NCI-H1105 treated with DMSO at 0.1 percent for 48 hours (cell line): ENCODE results near the gene STON2.
"Not testable (repeated sequence)": the region's sequence is repeated elsewhere in the genome, so short reads cannot be mapped to it uniquely, and the experiment has no call there.

Experiments
- DNase-seq: peaks from one replicate; lab custom pipeline; 2025; lab: John Stamatoyannopoulos, UW

The STON2 gene

DNA sequence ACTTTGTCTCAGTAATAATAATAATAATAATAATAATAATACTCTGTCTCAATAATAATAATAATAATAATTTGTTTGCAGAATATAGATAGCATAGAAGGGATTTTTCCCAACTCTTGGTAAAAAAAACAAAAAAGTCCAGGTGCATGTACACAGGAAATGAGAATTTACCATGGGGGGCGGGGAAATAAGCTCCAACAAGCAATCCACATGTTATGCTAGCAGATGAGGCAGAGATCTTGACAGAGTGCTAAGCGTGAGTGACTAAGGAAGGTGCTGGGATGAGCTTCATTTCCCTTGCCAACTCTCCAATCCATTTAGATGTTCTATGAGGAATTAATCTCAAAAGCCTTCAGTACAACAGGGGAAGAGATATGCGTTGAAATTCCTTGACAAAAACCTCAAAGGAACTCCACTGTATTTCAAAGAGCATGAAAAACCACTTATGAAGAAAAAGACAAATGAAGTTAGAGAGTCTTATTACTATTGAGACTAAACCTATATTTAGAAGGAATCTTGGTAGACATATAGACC lies 134.4 kb downstream of the STON2 start:
- DNase-seq: no peak

DNA sequence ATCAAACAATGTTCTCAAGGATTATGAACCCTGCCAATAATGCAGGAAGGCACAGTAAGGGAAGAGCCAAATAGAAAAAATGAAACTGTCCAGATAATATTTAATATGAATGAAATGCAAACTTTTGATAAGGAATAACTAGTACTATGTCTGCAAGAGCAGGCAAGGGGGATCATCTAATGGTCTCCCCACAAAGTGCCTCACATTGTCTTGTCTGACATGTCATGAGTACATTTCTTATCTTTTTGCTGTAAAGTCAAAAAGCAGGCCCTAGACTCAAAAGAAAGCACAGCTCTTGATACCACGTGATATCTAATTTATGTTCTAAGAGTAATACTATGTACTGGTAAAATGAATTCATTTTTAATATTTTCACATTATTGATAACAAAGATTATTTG lies 135.5 kb downstream of the STON2 start:
- no peak for DNase-seq

DNA sequence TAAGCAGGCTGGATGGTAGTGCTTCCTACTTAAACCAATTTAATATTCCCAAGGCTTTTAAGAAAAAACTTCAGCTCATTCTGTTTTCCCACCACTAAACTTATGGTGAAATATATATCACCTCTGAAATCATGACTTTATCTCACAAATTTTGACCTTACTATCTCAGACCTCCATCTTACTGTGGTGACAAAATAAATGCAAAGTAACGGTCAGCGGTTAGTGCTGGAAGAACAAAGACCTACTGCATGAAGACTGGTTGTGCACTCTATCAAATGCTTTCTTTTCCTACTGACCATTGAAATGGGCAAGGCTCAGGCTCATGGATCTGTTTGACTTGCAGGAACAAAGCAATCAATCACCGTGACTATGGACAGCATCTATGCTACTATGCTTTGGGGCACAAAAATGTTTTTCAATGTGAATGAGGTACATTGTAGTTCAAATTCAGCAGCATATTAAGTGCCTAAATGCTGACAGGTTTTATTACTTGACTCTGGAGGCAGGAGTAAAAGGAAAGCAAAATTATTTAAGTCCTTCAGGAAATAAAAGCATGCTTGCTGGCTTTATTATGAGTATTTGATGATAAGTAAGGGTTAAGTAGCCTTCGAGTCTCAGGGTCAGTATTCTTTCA lies 136.2 kb downstream of the STON2 start:
- no peak for DNase-seq

DNA sequence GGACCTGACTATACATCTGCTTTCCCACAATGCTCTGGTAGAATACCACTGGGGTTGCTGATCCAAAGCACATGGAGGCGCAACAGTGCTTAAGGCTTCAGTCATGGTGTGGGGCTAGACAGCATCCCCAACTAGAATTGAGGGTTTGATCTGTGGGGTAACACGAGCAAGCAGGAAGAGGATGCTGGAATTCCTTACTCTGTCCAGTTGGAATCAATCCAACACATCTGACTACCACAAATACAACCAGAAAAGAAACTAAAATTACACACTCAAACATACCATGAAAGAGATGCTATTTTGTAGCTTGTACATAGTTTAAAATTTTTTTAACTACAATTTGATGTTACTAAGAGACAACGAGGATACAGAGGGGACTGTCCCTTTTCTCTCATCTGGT lies 138.9 kb downstream of the STON2 start:
- DNase-seq: no peak

DNA sequence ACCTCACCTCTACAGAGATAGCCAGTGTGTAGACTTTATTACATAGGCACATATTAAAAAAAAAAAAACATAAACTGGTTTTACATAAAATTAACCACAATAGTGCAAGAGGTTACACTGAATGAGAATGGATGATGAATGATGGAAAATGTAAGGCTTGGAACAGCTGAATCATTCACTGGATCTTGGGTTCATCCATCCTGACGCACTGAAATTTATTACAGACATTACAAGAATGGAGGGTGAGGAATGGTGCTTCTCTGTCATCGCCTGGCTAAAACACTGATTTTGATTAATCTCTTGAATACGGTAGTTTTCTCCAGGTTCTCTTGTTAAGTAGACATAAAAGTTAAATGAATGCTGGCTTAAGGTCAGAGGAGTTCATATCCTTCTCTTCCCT lies 139.4 kb downstream of the STON2 start:
- DNase-seq: no peak

DNA sequence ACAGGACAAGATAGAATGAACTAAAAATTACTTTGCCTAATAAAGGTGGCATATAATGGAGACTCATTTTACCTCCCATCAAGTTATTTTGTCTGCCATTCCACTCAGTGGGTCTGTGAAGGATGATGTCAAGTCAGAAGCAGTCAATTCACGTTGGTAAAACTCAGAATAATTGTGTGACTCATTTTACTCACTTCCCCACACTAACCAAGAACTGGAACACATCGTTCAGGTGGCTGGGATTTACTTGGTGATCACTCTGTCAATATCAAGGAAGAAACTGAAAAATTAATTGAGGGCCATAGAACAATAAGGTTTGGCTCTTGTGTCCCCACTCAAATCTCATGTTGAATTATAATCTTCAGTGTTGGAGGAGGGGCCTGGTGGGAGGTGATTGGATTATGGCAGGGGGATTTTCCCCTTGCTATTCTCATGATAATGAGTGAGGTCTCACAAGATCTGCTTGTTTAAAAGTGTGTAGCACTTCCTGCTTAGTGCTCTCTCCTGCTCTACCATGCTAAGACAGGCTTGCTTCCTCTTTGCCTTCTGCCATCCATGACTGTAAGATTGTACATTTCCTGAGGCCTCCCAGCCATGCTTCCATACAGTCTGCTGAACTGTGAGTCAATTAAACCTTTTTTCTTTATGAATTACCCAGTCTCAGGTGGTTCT lies 143.7 kb downstream of the STON2 start:
- no peak for DNase-seq

DNA sequence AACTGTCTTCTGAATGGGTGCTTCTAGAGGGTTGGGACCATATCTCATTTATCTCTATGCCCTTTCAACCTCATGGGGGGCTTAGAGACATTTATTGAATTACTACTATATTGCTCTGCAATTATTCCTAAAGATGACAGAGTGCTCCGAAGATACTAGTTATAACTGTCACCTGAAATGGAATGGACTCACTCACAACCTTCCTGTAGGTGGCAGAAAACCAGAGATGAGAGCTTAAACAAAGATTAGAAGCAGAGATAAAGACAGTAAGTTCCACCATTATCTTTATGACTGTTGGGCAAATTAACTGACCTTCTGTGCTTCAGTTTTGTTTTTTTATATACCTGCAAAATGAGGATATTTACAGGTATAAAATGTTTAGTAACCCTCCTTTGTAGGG lies 147.8 kb downstream of the STON2 start:
- DNase-seq: no peak

DNA sequence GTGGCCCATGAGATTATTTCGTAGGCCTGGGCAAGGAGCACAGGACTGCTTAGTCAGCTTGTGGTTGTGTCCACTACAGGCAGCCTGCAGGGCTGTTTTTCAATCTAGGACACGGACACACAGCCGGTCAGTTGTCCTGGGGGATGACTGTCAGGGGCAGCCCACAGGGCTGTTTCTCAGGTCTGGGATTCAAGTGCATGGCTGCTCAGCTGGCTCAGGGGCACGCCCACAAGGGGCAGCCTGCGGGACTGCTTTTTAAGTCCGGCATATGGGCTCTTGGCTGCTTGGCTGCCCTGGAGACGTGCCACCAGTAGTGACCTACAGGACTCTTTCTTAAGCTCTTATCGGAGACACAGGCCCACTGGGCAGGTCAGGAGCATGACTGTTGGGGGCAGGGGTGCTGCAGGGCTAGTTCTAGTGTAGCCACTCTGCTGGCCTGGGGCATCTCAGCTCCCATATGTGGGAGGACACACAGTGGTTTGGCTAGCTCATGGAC lies 152.8 kb downstream of the STON2 start:
- DNase-seq: no peak

DNA sequence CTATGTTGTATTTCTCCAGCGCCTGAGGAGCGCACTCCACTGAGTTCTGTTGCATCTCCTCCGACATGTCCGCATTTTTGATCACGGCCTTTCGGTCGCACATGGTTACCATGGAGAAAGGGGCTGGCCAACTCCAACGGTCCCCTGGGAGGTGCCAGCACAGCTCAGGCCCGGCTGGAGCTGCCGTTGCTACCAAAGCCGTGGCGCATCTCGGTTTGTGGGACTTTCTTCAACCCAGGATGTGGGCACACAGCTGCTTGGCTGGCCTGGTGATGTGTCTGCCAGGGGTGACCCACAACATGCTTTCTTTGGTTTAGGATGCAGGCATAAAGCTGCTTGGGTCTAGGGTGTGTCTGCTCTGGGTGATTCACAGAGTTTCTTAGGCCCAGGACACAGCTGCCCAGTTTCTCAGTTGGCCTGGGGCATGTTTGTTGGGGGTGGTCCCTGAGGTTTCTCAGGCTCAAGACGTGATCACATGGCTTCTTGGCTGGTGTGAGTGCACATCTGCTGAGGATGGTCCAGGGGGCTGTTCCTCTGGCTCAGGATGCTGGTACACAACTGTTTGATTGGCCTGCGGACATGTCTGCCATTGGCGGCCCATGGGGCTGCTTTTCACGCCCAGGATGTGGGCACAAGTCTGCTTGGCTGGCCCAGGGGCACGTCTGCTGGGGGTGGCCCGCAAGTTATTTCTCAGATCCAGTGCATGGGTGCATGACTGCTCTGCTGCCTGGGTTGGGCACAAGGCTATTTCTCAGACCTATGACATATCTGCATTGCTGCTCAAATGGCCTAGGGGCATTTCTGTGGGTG lies 153.5 kb downstream of the STON2 start:
- DNase-seq: no peak

DNA sequence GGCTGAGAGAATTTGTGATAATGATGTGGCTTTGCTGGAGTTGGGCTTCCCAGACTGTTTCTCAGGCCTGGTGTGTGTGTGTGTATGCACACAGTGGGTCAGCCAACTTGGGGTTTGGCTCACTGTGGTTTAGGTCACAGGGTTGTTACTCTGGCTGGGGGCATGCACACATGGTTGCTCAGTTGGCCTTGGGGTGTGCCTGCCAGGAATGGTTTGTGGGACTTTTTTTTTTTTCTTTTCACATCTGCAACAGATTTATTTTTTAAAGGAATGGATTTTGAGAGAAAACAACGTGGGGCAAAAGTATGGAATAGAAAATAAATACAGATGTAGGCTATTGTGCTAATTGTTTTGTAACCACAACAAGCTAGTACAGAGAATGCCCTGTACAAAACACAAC lies 154.4 kb downstream of the STON2 start:
- DNase-seq: no peak

DNA sequence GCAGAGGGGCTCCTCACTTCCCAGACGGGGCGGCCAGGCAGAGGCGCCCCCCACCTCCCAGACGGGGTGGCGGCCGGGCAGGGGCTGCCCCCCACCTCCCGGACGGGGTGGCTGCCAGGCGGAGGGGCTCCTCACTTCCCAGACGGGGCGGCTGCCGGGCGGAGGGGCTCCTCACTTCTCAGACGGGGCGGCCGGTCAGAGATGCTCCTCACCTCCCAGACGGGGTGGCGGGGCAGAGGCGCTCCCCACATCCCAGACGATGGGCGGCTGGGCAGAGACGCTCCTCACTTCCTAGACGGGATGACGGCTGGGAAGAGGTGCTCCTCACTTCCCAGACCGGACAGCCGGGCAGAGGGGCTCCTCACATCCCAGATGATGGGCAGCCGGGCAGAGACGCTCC lies 155.7 kb downstream of the STON2 start:
- not testable (repeated sequence) for DNase-seq

DNA sequence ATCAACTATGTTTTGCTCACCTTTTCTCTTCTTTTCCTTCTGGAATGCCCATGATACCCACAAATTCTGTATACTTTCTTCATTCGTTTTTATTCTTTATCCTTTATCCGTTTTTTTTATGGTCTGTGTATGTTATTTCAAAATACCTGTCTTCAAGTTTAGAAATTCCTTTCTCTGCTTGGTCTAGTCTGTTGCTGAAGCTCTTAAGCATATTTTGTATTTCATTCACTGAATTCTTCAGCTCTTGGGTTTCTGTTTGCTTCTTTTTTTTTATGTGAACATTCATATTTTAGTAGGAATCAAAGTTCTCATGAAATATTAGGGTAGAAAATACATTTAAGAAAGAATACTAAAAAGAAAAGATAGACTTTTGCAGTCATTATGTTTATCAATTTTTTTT lies 156.6 kb downstream of the STON2 start:
- DNase-seq: no peak

DNA sequence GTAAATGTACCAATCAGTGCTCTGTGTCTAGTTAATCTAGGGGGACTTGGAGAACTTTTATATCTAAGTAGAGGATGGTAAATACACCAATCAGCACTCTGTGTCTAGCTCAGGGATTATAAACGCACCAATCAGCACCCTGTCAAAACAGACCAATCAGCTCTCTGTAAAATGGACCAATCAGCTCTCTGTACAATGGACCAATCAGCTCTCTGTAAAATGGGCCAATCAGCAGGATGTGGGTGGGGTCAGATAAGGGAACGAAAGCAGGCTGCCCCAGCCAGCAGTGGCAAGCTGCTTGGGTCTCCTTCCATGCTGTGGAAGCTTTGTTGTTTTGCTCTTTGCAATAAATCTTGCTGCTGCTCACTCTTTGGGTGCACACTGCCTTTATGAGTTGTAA lies 163.3 kb downstream of the STON2 start:
- not testable (repeated sequence) for DNase-seq

DNA sequence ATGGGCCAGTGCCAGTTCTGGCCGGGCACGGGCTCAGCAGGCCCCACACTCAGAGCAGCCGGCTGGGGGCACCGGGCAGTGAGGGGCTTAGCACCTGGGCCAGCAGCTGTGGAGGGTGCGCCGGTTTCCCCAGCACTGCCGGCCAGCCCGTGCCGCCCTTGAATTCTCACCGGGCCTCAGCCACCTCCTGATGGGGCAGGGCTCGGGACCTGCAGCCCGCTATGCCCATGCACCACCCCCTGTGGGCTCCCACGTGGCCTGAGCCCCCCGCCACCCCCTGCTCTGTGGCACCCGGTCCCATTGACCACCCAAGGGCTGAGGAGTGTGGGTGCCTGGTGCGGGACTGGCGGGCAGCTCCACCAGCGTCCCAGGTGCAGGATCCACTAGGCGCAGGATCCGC lies 164.0 kb downstream of the STON2 start:
- DNase-seq: no peak

DNA sequence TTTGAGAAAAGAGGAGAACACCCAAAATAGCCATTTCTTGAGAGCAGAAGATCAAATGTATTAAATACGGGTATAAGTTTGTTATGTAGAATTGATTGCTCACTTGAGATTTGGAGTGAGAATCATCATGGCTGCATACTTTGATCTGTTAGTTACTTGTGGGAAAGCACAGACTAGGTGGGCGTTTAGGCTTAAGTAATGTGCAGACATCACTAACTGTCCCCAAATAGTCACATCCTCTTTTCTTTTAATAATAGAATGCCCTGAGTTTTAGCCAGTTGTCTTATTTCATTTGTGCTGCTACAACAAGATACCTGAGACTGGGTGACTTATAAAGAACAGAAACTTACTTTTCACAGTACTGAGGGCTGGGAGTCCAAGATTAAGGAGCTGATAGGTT lies 165.0 kb downstream of the STON2 start:
- DNase-seq: no peak

DNA sequence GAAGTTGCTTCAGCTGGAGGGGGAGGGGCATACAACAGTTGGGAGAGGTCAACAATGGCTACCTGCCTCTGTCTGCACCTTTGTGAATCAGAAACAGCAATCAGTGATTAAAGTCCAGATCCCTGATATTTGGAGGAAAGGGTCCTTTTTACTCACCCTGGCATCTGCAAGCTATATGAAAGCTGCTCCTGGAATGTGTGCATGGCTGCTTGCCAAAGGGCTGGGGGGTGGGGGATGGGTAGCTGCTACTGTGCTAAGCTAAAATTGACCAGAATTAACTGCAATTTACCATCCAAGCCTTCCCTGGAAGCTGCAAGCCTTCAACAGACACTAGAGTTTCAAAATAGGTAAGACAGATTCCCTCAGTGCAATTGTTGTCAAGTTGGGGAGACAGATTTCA lies 165.8 kb downstream of the STON2 start:
- DNase-seq: peak; percentile 21

DNA sequence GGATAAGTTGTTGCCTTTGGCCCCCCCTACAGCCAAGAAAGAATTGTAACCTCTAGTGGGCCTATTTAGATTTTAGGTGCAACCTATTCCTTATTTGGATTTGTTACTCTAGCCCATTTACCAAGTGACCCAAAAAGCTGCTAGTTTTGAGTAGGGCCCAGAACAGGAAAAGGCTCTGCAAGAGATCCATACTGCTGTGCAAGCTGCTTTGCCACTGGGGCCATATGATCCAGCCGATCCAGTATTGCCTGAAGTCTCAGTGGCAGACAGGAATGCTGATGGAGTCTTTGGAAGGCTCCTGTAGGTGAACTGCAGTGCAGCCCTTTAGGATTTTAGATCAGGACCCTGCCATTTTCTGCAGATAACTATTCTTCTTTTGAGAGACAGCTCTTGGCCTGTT lies 166.5 kb downstream of the STON2 start:
- no peak for DNase-seq

DNA sequence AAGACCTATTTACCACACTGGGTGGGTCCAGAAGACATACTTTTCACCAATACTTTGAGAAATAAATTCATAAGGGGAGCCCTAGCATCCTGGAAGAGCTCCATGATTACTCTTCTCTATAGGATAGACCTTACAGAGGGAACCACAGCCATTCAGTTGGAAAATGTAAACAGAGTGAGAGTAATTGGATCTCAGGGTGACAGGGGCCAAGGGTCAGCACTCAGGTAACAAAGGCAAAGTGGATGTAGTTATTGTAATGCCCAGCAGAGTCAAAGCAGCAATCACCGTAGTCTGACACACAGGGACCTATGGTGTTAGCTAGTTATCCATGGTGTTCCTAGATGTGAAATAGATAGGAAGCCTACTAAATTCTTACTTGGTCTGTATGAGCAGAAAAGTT lies 168.6 kb downstream of the STON2 start:
- DNase-seq: no peak

DNA sequence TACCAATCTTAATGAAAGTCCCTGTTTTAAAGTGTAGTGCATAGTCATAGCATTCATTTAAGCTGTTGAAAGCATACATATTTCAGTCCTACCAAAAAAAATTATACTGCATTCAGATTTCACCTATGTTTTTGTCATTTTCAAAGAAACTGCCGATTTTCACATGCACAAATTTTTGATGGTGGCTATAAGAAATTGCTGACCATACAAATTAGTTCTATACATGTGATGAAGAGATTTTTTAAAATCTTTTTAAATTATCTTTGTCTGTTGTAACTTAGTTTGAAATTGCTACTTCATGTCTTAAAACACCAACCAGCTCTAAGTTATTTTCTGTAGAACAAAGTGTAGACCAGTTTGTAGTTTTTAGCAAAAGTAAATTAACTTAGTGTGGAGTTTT lies 175.9 kb downstream of the STON2 start:
- DNase-seq: no peak

DNA sequence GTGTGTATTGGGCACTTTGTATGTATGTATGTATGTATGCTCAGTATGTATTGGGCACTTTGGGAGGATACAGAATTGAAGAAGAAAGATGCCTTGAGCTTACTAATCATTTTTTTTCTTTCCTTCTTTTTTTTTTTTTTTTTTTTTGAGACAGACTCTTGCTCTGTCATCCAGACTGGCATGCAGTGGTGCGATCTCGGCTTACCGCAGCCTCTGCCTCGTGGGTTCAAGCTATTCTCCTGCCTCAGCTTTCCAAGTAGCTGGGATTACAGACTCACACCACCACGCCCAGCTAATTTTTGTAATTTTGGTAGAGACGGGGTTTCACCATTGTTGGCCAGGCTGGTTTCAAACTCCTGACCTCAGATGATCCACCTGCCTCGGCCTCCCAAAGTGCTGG lies 176.3 kb downstream of the STON2 start:
- DNase-seq: not testable (repeated sequence)

DNA sequence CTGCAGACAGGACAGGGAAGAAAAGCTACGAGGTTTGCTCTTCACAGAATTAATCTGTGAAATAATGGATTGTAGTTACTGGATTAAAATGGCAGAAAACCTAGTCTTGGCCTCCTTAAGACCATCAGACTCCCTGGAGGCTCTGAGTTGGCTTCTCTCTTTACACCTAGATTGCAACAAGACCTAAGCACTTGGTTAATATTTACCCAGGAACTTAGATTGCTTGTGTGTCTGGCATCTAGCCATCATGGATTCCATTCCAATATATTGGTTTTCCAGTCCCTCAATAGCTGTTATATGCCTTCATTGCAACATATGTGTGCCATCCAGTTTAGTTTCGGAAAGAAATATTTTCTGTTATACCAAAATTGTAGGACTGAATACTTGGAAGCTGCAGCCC lies 177.4 kb downstream of the STON2 start:
- DNase-seq: no peak

DNA sequence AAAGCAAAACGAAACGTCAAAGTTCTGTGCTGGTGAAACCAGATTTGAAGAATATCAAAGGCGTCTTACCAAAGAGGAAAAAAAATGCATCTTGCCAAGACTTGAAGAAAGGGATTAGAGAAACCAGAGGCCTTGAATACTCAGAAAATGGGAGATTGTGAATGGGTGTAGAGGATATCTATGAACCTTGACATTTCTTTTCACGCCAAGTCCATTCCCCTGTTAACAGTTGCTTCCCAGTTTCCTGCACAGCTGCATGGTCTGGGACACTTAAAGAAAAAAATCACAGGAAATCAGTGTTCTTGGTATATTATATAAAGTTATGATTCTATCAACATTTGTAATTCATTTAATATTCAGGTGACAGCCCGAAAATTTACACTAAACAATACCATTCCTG lies 178.0 kb downstream of the STON2 start:
- peak; percentile 15 for DNase-seq

DNA sequence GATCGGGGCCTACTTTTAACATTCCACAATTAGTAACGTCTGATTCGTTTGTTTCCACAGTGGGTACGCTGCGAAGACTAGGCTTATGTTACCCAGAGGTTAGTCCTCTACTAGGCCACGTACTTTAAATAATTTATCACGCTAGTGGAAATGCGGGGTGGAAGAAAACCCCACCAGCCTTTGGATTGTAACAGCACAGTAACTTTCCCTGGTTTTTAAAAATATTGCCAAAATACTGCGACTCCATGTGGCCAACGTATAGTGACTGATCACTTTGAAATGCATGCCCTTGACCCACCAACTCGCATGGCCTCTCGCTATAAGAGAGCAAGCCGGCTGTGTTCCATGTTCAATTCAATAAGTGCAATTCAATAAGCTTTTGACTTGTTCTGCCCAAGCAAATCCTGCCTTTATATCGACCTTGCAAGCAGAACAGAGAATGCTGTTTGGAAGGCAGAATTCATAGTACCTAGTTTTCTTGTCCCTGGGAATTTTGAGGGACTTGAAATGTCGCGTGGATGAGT lies 178.5 kb downstream of the STON2 start:
- DNase-seq: no peak
